HEK293T (cell line): ENCODE results near the gene NNT.

ENCODE experiments used
- BHLHE40 ChIP-seq: fragments of 450-650 bp; IDR thresholded peaks from 2 replicates; pipeline ENCODE4 v1.6.1; 2016; ENCODE audit warnings: mild to moderate bottlenecking, moderate library complexity, borderline replicate concordance
- ELF4 ChIP-seq: fragments of 450-650 bp; IDR thresholded peaks from 2 replicates; pipeline ENCODE4 v1.6.1; 2017; ENCODE audit warnings: antibody characterized with exemption
- FOXK2 ChIP-seq: fragments of 450-650 bp; IDR thresholded peaks from 2 replicates; pipeline ENCODE4 v1.6.1; 2016; ENCODE audit warnings: mild to moderate bottlenecking
- HDGF ChIP-seq: fragments of 450-650 bp; IDR thresholded peaks from 2 replicates; pipeline ENCODE4 v1.6.1; 2017; ENCODE audit warnings: antibody characterized with exemption, borderline replicate concordance
- NFRKB ChIP-seq: fragments of 450-650 bp; IDR thresholded peaks from 2 replicates; pipeline ENCODE4 v1.6.1; 2016; ENCODE audit warnings: mild to moderate bottlenecking, moderate library complexity
- SP1 ChIP-seq: fragments of 450-650 bp; IDR thresholded peaks from 2 replicates; pipeline ENCODE4 v1.6.1; 2017
- SUZ12 ChIP-seq: fragments of 450-650 bp; IDR thresholded peaks from 2 replicates; pipeline ENCODE4 v1.6.1; 2016; ENCODE audit warnings: mild to moderate bottlenecking
- TARDBP ChIP-seq: fragments of 450-650 bp; IDR thresholded peaks from 2 replicates; pipeline ENCODE4 v1.6.1; 2016
- ZNF384 ChIP-seq: fragments of 450-650 bp; IDR thresholded peaks from 2 replicates; pipeline ENCODE4 v1.6.1; 2016

GRCh38 chr5:43584166-43584699, 18.7 kb upstream of the NNT start:
- no peak for TF ChIP-seq SUZ12
- no peak for TF ChIP-seq ZNF384
- TF ChIP-seq HDGF, result no peak
- TF ChIP-seq ELF4, result no peak
- no peak for TF ChIP-seq NFRKB
- TF ChIP-seq BHLHE40, result no peak
- TF ChIP-seq TARDBP, result no peak
- TF ChIP-seq SP1, result no peak
- TF ChIP-seq FOXK2, result no peak
